ENCODE measurements around the gene C17orf67. TPM values are rescaled to one million over a fixed set of nuclear protein-coding genes. Genes with fewer than 3 reads are reported as not detected.

The C17orf67 gene
- total RNA-seq, 1 donor: 0.86 TPM

GRCh38 chr17:56772442-56772841 is 61.3 kb downstream of the C17orf67 start:
- TF ChIP-seq, protein P1, sequence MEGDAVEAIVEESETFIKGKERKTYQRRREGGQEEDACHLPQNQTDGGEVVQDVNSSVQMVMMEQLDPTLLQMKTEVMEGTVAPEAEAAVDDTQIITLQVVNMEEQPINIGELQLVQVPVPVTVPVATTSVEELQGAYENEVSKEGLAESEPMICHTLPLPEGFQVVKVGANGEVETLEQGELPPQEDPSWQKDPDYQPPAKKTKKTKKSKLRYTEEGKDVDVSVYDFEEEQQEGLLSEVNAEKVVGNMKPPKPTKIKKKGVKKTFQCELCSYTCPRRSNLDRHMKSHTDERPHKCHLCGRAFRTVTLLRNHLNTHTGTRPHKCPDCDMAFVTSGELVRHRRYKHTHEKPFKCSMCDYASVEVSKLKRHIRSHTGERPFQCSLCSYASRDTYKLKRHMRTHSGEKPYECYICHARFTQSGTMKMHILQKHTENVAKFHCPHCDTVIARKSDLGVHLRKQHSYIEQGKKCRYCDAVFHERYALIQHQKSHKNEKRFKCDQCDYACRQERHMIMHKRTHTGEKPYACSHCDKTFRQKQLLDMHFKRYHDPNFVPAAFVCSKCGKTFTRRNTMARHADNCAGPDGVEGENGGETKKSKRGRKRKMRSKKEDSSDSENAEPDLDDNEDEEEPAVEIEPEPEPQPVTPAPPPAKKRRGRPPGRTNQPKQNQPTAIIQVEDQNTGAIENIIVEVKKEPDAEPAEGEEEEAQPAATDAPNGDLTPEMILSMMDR (IDR thresholded peaks at IDR 0.05; ENCODE audit: insufficient read depth, low read depth, low read length): no peak
- no peak for DNase-seq (ENCODE audit: low read depth)

DNA sequence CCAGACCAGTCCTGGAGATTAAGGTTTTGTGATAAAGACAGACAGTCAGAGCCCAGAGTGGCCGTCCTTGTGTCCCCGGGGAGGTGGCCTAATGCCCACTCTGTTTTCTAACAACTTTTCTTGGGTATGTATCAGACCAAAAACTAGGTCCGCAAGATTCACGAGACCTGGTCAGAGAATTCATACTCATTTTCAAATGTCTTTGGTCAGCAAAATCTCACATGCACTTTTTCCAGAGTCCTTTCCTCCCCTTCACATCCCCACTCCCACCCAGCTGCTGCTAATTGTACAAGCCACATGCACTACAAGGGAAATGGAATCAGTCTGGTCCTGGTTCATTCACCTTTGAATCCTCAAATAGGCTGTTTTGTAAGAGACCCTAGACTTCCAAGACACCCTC is 61.7 kb downstream of the C17orf67 start:
- H3K4me3 ChIP-seq (ENCODE audit: low read depth, low read length): no peak overlapping the region
- TF ChIP-seq, protein P1 (IDR thresholded peaks at IDR 0.05; ENCODE audit: insufficient read depth, low read depth, low read length): no peak
- no peak for DNase-seq (ENCODE audit: low read depth)

More at GRCh38 chr17:56772442-56772841, 61.3 kb downstream of the C17orf67 start:
- H3K4me3 ChIP-seq (ENCODE audit: low read depth, low read length): no peak overlapping the region

DNA sequence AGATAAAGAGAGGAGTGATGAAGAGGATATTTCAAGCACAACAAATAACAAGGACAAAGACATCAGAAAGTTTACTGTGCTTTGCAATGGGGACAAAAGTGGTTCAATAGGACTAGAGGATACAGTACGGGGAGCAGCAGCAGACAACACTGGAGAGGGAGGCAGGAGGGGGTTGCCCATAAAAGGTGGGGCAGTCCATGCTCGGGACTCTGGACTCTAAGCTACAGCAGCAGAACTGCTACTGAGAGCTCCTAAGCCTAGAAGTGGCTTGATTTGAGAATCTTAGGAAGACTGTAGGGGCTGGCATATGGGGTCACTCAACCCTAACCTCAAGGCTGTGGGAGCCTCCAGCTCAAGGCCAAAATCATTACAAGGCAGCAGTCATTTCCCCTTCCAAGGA is 62.2 kb downstream of the C17orf67 start:
- TF ChIP-seq, protein P1 (IDR thresholded peaks at IDR 0.05; ENCODE audit: insufficient read depth, low read depth, low read length): no peak
- no peak overlapping the region for H3K4me3 ChIP-seq (ENCODE audit: low read depth, low read length)
- no peak for DNase-seq (ENCODE audit: low read depth)

GRCh38 chr17:56770427-56770826 is 63.3 kb downstream of the C17orf67 start:
- H3K4me3 ChIP-seq (ENCODE audit: low read depth, low read length): no peak overlapping the region
- no peak for DNase-seq (ENCODE audit: low read depth)
- TF ChIP-seq, protein P1 (IDR thresholded peaks at IDR 0.05; ENCODE audit: insufficient read depth, low read depth, low read length): no peak

DNA sequence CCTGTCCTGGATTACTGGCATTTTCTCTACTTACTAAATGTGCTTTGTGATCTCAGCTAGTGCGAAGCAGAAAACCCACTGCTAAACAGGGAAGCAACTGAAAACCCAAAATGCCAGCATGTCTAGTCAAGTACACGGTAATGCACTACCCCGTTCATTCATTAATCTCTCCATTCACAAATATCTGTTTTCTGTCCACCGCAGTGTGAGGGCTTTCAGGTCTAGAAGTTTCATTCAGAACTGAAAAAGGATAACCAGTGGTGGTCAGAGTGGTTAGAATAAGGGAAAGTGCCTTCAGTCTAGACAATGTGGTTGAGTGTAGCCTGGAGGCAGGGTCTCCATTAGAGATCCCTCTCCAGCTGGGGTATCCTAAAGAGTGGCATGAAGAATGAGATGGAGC is 68.3 kb downstream of the C17orf67 start:
- no peak for DNase-seq (ENCODE audit: low read depth)
- TF ChIP-seq, protein P1 (IDR thresholded peaks at IDR 0.05; ENCODE audit: insufficient read depth, low read depth, low read length): no peak

GRCh38 chr17:56762988-56763387 is 70.7 kb downstream of the C17orf67 start:
- no peak overlapping the region for H3K4me3 ChIP-seq (ENCODE audit: low read depth, low read length)
- TF ChIP-seq, protein P1 (IDR thresholded peaks at IDR 0.05; ENCODE audit: insufficient read depth, low read depth, low read length): no peak
- no peak for DNase-seq (ENCODE audit: low read depth)

More for the DNA sequence above, 68.3 kb downstream of the C17orf67 start:
- H3K4me3 ChIP-seq (ENCODE audit: low read depth, low read length): no peak overlapping the region

GRCh38 chr17:56762144-56762543 is 71.6 kb downstream of the C17orf67 start:
- TF ChIP-seq, protein P1 (IDR thresholded peaks at IDR 0.05; ENCODE audit: insufficient read depth, low read depth, low read length): no peak
- no peak for DNase-seq (ENCODE audit: low read depth)
- H3K4me3 ChIP-seq (ENCODE audit: low read depth, low read length): no peak overlapping the region

Measured in fibroblast of villous mesenchyme (primary cell).